ENCODE measurements around the gene RELN. TPM values are rescaled to one million over a fixed set of nuclear protein-coding genes. Genes with fewer than 3 reads are reported as not detected.

Gene RELN
- total RNA-seq, 1 donor from 2014 or later: not detected

GRCh38 chr7:103867874-103868273 is 121.6 kb downstream of the RELN start:
- intact Hi-C loops (cut with micrococcal nuclease): no loop called here
- Mint-ChIP-seq H3K36me3 (ENCODE audit: low read depth) (no peaks in the 10 kb centered on the region), H3K9me3 (no peaks in the 10 kb centered on the region), H3K27me3 (ENCODE audit: low read depth) (no peaks in the 10 kb centered on the region), H3K4me3 (ENCODE audit: low read depth) (no peak overlapping the region), H3K27ac (no peak overlapping the region), H3K4me1 (ENCODE audit: low read depth) (no peaks in the 10 kb centered on the region)
- DNase-seq (ENCODE audit: low spot score): no peak

DNA sequence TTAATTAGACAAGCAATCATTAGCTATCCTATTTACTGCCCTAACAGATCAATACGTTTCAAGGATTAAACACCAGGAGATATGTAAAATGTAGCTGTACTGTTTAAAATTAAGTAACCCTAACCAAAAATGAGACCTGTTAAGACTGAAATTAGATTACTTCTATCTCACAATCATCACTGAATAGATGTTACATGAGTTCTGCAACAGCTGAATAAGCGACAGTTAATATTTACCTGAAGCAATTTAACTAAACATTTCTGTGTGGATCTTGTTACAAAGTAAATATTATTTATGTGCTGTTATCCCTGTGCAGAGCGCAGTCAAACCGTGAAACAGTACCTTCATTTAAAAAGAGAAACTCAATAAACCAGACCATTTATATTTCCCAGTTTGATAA is 122.5 kb downstream of the RELN start:
- Mint-ChIP-seq H3K36me3 (ENCODE audit: low read depth) (no peaks in the 10 kb centered on the region), H3K27ac (no peak overlapping the region)

GRCh38 chr7:103865442-103865841 is 124.0 kb downstream of the RELN start:
- Mint-ChIP-seq H3K36me3 (ENCODE audit: low read depth) (no peaks in the 10 kb centered on the region), H3K27ac (no peak overlapping the region), H3K9me3 (no peaks in the 10 kb centered on the region), H3K4me3 (ENCODE audit: low read depth) (no peak overlapping the region), H3K27me3 (ENCODE audit: low read depth) (no peaks in the 10 kb centered on the region), H3K4me1 (ENCODE audit: low read depth) (no peaks in the 10 kb centered on the region)
- intact Hi-C loops (cut with micrococcal nuclease): no loop called here
- DNase-seq (ENCODE audit: low spot score): no peak

More for the DNA sequence above, 122.5 kb downstream of the RELN start:
- Mint-ChIP-seq H3K4me3 (ENCODE audit: low read depth) (no peak overlapping the region), H3K9me3 (no peaks in the 10 kb centered on the region), H3K4me1 (ENCODE audit: low read depth) (no peaks in the 10 kb centered on the region), H3K27me3 (ENCODE audit: low read depth) (no peaks in the 10 kb centered on the region)
- intact Hi-C loops (cut with micrococcal nuclease): no loop called here
- DNase-seq (ENCODE audit: low spot score): no peak

GRCh38 chr7:103862302-103863035 is 127.0 kb downstream of the RELN start:
- Mint-ChIP-seq H3K4me1 (ENCODE audit: low read depth) (no peaks in the 10 kb centered on the region), H3K36me3 (ENCODE audit: low read depth) (no peaks in the 10 kb centered on the region), H3K9me3 (no peaks in the 10 kb centered on the region), H3K27ac (no peak overlapping the region), H3K27me3 (ENCODE audit: low read depth) (no peaks in the 10 kb centered on the region), H3K4me3 (ENCODE audit: low read depth) (no peak overlapping the region)
- intact Hi-C loops (cut with micrococcal nuclease): no loop called here
- DNase-seq (ENCODE audit: low spot score): no peak

GRCh38 chr7:103859709-103860108 is 129.7 kb downstream of the RELN start:
- no peak overlapping the region for H3K4me3 Mint-ChIP-seq (ENCODE audit: low read depth)
- no peaks in the 10 kb centered on the region for H3K9me3 Mint-ChIP-seq
- DNase-seq (ENCODE audit: low spot score): no peak
- no peaks in the 10 kb centered on the region for H3K36me3 Mint-ChIP-seq (ENCODE audit: low read depth)
- intact Hi-C loops (cut with micrococcal nuclease): no loop called here
- no peak overlapping the region for H3K27ac Mint-ChIP-seq
- no peaks in the 10 kb centered on the region for H3K4me1 Mint-ChIP-seq (ENCODE audit: low read depth)
- H3K27me3 Mint-ChIP-seq (ENCODE audit: low read depth): no peaks in the 10 kb centered on the region

DNA sequence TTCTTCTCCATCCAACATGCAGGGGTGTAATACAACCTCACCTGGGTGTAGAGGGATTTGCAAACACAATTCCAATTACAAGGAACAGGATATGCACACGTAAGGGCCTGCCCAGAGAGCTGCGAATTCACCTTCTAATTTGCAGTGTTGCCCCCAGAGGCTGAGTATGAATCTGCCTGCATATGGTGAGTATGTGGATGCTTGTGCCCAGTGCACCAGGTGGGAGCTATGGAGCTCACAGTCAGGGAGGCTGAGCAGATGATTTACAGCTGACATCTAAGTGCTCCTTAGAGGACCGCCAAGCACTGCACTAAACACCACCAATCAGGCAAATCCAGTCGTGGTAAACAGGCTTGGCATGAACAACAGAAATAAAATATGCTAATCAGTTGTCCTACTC is 132.0 kb downstream of the RELN start:
- intact Hi-C loops (cut with micrococcal nuclease): no loop called here
- no peaks in the 10 kb centered on the region for H3K4me1 Mint-ChIP-seq (ENCODE audit: low read depth)
- H3K27ac Mint-ChIP-seq: no peak overlapping the region
- H3K36me3 Mint-ChIP-seq (ENCODE audit: low read depth): no peaks in the 10 kb centered on the region
- H3K27me3 Mint-ChIP-seq (ENCODE audit: low read depth): no peaks in the 10 kb centered on the region
- H3K9me3 Mint-ChIP-seq: no peaks in the 10 kb centered on the region
- no peak for DNase-seq (ENCODE audit: low spot score)
- no peak overlapping the region for H3K4me3 Mint-ChIP-seq (ENCODE audit: low read depth)

- no peak for DNase-seq (ENCODE audit: low spot score)
- H3K36me3 Mint-ChIP-seq (ENCODE audit: low read depth): no peaks in the 10 kb centered on the region
- H3K27ac Mint-ChIP-seq: no peak overlapping the region
- intact Hi-C loops (cut with micrococcal nuclease): no loop called here
- no peaks in the 10 kb centered on the region for H3K4me1 Mint-ChIP-seq (ENCODE audit: low read depth)
- H3K9me3 Mint-ChIP-seq: no peaks in the 10 kb centered on the region
- no peak overlapping the region for H3K4me3 Mint-ChIP-seq (ENCODE audit: low read depth)
- no peaks in the 10 kb centered on the region for H3K27me3 Mint-ChIP-seq (ENCODE audit: low read depth)
Measured at GRCh38 chr7:103856929-103857328, 132.5 kb downstream of the RELN start.

DNA sequence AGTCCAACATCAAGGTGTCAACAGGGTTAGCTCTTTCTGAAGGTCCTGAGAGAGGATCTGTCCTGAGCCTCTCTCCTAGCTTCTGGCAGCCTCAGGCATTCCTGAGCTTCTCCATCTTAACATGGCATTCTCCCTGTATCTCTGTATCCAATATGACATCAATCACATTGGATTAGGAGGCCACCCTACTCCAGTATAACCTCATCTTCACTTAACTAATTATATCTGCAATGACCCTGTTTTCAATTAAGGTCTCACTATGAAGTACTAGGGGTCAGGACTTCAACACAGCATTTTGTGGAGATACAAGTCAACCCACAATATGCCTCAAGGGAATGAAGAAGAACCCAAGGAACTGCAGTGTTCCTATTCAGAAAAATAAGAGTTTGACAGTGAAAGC is 133.8 kb downstream of the RELN start:
- H3K4me3 Mint-ChIP-seq (ENCODE audit: low read depth): no peak overlapping the region
- no peaks in the 10 kb centered on the region for H3K36me3 Mint-ChIP-seq (ENCODE audit: low read depth)
- H3K9me3 Mint-ChIP-seq: no peaks in the 10 kb centered on the region
- no peak overlapping the region for H3K27ac Mint-ChIP-seq
- H3K27me3 Mint-ChIP-seq (ENCODE audit: low read depth): no peaks in the 10 kb centered on the region
- DNase-seq (ENCODE audit: low spot score): no peak
- H3K4me1 Mint-ChIP-seq (ENCODE audit: low read depth): no peaks in the 10 kb centered on the region
- intact Hi-C loops (cut with micrococcal nuclease): no loop called here

DNA sequence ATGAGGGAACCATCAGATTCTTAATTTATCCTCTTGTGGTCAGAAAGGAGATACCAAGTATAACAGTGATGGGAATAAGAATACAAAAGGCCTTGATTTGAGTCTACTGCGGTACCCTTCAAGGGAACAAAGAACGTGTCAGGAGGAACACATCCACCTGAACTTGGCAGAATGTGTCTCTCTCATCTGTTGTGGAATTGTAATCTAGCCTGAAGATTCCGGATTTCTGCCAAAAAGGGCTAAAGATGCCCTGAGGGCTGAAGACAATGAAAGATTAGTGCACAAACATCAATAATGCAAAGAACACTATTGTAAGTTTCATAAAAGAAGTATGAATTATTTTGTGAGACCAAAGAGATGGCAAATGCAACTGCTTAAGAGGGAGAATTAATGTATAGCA is 134.8 kb downstream of the RELN start:
- H3K4me1 Mint-ChIP-seq (ENCODE audit: low read depth): no peaks in the 10 kb centered on the region
- DNase-seq (ENCODE audit: low spot score): no peak
- intact Hi-C loops (cut with micrococcal nuclease): no loop called here
- no peaks in the 10 kb centered on the region for H3K9me3 Mint-ChIP-seq
- no peaks in the 10 kb centered on the region for H3K27me3 Mint-ChIP-seq (ENCODE audit: low read depth)
- H3K27ac Mint-ChIP-seq: no peak overlapping the region
- H3K4me3 Mint-ChIP-seq (ENCODE audit: low read depth): no peak overlapping the region
- no peaks in the 10 kb centered on the region for H3K36me3 Mint-ChIP-seq (ENCODE audit: low read depth)

GRCh38 chr7:103851357-103851756 is 138.1 kb downstream of the RELN start:
- H3K27ac Mint-ChIP-seq: no peak overlapping the region
- no peaks in the 10 kb centered on the region for H3K27me3 Mint-ChIP-seq (ENCODE audit: low read depth)
- H3K4me1 Mint-ChIP-seq (ENCODE audit: low read depth): no peaks in the 10 kb centered on the region
- no peak overlapping the region for H3K4me3 Mint-ChIP-seq (ENCODE audit: low read depth)
- H3K36me3 Mint-ChIP-seq (ENCODE audit: low read depth): no peaks in the 10 kb centered on the region
- no peak for DNase-seq (ENCODE audit: low spot score)
- intact Hi-C loops (cut with micrococcal nuclease): no loop called here
- no peaks in the 10 kb centered on the region for H3K9me3 Mint-ChIP-seq

DNA sequence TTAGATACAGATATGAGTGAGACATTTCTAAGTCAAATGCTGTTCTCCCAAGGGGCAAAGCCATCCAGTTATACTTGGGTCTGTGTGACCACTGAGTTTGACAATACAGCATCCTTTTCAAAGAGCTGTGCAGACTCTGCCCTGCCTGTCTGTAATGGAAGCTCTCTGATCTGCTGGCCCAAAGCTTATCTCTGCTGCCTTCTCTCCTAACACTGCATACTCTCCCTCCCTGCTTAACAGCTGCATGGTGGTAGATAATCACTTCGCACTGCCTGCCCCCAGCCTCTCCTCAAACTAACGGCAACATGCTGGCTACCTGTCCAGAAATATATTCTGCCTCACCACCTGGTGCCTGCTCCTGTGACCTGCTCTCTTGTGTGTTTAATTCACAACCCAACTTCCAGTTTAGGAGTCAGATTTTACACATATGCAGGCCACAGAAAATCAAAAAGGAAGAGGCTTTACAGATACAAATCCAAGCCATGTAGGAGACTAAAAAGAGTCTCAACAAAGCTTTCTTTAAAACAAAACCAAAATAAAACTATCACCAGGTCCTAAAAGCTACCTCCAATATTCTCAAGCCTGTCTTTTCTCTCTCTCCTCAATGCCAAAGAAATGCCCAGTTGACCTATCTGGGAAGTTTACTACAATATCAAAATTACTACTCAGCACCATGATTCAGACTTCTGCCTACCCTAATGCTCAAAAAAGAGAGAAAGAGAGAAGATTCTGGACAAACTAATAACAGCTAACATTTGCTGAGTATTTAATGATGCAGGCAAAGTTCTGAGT is 145.6 kb downstream of the RELN start:
- H3K9me3 Mint-ChIP-seq: no peaks in the 10 kb centered on the region

DNA sequence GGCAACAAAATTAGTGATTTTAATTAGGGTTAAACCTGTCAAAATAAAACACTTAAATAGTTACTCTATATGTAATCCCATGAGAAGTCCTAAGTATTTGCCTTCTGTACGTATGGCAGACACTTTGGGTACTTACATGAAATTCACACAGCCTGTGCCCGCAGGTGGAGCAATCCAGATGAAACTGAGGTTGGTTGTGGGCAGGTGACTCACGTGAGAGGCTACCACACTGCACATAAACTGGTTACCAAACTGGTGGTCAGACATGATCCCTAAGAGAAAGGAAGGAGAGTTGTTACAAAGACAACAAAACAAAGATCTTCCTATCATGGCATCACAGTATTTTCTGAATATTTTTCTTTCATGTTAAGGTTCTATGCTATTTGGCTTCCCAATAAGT is 156.1 kb downstream of the RELN start:
- Mint-ChIP-seq H3K27me3 (ENCODE audit: low read depth) (no peaks in the 10 kb centered on the region), H3K9me3 (no peaks in the 10 kb centered on the region), H3K4me3 (ENCODE audit: low read depth) (no peak overlapping the region), H3K27ac (no peak overlapping the region), H3K4me1 (ENCODE audit: low read depth) (no peaks in the 10 kb centered on the region), H3K36me3 (ENCODE audit: low read depth) (no peaks in the 10 kb centered on the region)
- intact Hi-C loops (cut with micrococcal nuclease): no loop called here
- no peak for DNase-seq (ENCODE audit: low spot score)

More for the DNA sequence above, 145.6 kb downstream of the RELN start:
- H3K36me3 Mint-ChIP-seq (ENCODE audit: low read depth): no peaks in the 10 kb centered on the region
- H3K27me3 Mint-ChIP-seq (ENCODE audit: low read depth): no peaks in the 10 kb centered on the region
- no peaks in the 10 kb centered on the region for H3K4me1 Mint-ChIP-seq (ENCODE audit: low read depth)
- no peak overlapping the region for H3K27ac Mint-ChIP-seq
- intact Hi-C loops (cut with micrococcal nuclease): no loop called here
- H3K4me3 Mint-ChIP-seq (ENCODE audit: low read depth): no peak overlapping the region
- DNase-seq (ENCODE audit: low spot score): no peak

DNA sequence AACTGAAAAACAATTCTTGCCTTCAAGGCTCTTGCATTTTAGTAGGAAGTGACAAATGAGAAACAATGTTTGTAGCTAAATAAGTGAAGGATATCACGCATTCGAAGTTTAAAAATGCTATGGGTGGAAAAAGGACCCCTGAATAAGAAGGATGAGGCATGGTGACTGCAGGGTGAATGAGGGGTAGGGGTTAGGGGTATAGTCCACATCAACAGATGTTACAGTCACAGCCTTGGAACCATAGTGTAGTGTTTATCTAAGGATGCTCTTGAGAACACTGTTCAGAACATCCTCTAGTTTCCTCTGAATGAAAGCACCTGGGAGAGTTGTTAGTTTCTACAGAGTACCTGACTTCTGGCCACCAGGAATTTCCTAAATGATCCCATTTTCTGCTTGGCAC is 157.0 kb downstream of the RELN start:
- intact Hi-C loops (cut with micrococcal nuclease): no loop called here
- Mint-ChIP-seq H3K27me3 (ENCODE audit: low read depth) (no peaks in the 10 kb centered on the region), H3K27ac (no peak overlapping the region), H3K9me3 (no peaks in the 10 kb centered on the region), H3K4me1 (ENCODE audit: low read depth) (no peaks in the 10 kb centered on the region), H3K36me3 (ENCODE audit: low read depth) (no peaks in the 10 kb centered on the region), H3K4me3 (ENCODE audit: low read depth) (no peak overlapping the region)
- no peak for DNase-seq (ENCODE audit: low spot score)
